ENCODE measurements around the gene WAPL.

Gene WAPL

DNA sequence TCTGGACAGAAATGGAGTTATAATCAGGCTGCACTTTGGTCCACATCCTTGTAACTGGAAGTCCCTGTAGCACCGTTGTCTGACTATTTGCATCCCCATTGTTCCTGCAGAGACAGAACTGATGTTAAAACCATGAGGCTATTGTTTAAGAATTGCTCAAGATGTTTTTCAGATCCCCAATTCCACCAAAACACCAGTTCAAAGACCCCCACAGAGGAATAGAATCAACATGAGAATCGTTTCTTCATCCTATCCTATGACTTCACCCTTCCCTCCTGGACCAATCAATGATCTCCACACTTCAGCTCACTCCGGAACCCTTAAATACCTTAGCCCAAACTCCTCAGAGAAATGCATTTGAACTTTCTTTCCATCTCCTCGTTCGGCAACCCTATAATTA lies 97.9 kb downstream of the WAPL start:
- H4K20me1 ChIP-seq (ENCODE audit: insufficient read depth, low read length) = no peaks in the 10 kb centered on the region
- no peak overlapping the region for H3K4me2 ChIP-seq (ENCODE audit: low read depth, low read length)
- H3K79me2 ChIP-seq (ENCODE audit: low read length) = no peaks in the 10 kb centered on the region
- no peak overlapping the region for H3K27ac ChIP-seq (ENCODE audit: low read length)
- H3K9ac ChIP-seq (ENCODE audit: low read length) = no peak overlapping the region
- no peaks in the 10 kb centered on the region for H3K4me1 ChIP-seq (ENCODE audit: low read length)
- no peaks in the 10 kb centered on the region for H3K9me3 ChIP-seq (replicated peaks; ENCODE audit: insufficient read depth, low read length)
- no peaks in the 10 kb centered on the region for H3K27me3 ChIP-seq (replicated peaks; ENCODE audit: insufficient read depth, low read length)
- DNase-seq = no peak
- H3K36me3 ChIP-seq (replicated peaks; ENCODE audit: insufficient read depth, low read length) = no peaks in the 10 kb centered on the region
- H3K4me3 ChIP-seq (ENCODE audit: low read length) = no peak overlapping the region
- H2AFZ ChIP-seq (ENCODE audit: low read length) = no peak overlapping the region
- no peaks in the 10 kb centered on the region for H3K9me2 ChIP-seq (replicated peaks; ENCODE audit: insufficient read depth, low read length)
- TF ChIP-seq EZH2phosphoT487 (IDR thresholded peaks at IDR 0.05; ENCODE audit: low read length) (no peak), EZH2 (optimal IDR thresholded peaks at IDR 0.05; ENCODE audit: low read depth, low read length) (no peak)
- TF ChIP-seq, protein P1, sequence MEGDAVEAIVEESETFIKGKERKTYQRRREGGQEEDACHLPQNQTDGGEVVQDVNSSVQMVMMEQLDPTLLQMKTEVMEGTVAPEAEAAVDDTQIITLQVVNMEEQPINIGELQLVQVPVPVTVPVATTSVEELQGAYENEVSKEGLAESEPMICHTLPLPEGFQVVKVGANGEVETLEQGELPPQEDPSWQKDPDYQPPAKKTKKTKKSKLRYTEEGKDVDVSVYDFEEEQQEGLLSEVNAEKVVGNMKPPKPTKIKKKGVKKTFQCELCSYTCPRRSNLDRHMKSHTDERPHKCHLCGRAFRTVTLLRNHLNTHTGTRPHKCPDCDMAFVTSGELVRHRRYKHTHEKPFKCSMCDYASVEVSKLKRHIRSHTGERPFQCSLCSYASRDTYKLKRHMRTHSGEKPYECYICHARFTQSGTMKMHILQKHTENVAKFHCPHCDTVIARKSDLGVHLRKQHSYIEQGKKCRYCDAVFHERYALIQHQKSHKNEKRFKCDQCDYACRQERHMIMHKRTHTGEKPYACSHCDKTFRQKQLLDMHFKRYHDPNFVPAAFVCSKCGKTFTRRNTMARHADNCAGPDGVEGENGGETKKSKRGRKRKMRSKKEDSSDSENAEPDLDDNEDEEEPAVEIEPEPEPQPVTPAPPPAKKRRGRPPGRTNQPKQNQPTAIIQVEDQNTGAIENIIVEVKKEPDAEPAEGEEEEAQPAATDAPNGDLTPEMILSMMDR (IDR thresholded peaks at IDR 0.05; ENCODE audit: low read length) = no peak
- H3F3A ChIP-seq (ENCODE audit: insufficient read depth, low read length) = no peaks in the 10 kb centered on the region

DNA sequence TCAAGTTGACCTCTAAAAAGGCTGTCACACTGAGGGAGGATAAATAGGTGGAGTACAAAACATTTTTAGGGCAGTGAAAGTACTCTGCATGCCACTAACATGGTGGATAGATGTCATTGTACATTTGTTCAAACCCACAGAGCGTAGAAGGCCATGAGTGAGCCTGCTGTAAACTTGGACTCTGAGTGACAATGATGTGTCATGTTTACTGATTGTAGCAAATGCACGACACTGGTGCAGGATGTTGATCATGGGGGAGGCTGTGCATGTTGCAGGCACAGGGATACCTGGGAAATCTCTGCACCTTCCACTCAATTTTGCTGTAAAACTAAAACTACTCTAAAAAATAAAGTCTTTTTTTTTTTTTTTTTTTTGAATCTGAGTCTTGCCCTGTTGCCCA lies 102.5 kb downstream of the WAPL start:
- no peak overlapping the region for H3K27ac ChIP-seq (ENCODE audit: low read length)

DNA sequence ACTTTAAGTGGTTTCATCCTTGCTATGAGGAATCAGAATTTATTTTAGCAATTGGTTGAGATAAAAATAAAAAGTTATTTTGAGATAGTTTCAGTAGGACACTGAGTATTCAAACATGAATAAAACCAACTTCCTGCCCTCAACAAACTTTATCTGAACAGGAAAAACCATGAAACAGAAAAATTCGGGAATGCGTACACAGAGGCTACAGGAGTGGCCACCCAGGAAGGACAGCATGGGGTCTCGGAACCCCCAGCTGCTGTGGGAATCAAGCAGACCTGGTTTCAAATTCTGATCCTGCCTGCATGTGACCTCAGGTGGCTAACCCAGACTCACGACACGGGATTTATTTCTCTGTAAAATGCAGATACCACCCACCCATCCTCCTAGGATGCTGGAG lies 106.0 kb downstream of the WAPL start:
- H3K27ac ChIP-seq (ENCODE audit: low read length) = no peak overlapping the region

More for the DNA sequence above, 102.5 kb downstream of the WAPL start:
- no peaks in the 10 kb centered on the region for H3K9me2 ChIP-seq (replicated peaks; ENCODE audit: insufficient read depth, low read length)
- H3K36me3 ChIP-seq (replicated peaks; ENCODE audit: insufficient read depth, low read length) = no peaks in the 10 kb centered on the region
- H3F3A ChIP-seq (ENCODE audit: insufficient read depth, low read length) = no peaks in the 10 kb centered on the region
- no peak overlapping the region for H3K9ac ChIP-seq (ENCODE audit: low read length)
- peaks cover 12% of the 10 kb centered on the region for H3K4me1 ChIP-seq (ENCODE audit: low read length)
- TF ChIP-seq EZH2phosphoT487 (IDR thresholded peaks at IDR 0.05; ENCODE audit: low read length) (no peak), EZH2 (optimal IDR thresholded peaks at IDR 0.05; ENCODE audit: low read depth, low read length) (no peak)
- TF ChIP-seq, protein P1 (IDR thresholded peaks at IDR 0.05; ENCODE audit: low read length) = no peak
- no peak overlapping the region for H3K4me2 ChIP-seq (ENCODE audit: low read depth, low read length)
- no peak for DNase-seq
- H3K79me2 ChIP-seq (ENCODE audit: low read length) = no peaks in the 10 kb centered on the region
- H3K9me3 ChIP-seq (replicated peaks; ENCODE audit: insufficient read depth, low read length) = no peaks in the 10 kb centered on the region
- H2AFZ ChIP-seq (ENCODE audit: low read length) = no peak overlapping the region
- no peak overlapping the region for H3K4me3 ChIP-seq (ENCODE audit: low read length)
- no peaks in the 10 kb centered on the region for H4K20me1 ChIP-seq (ENCODE audit: insufficient read depth, low read length)
- no peaks in the 10 kb centered on the region for H3K27me3 ChIP-seq (replicated peaks; ENCODE audit: insufficient read depth, low read length)

More for the DNA sequence above, 106.0 kb downstream of the WAPL start:
- Histone ChIP-seq H4K20me1 (ENCODE audit: insufficient read depth, low read length) (no peaks in the 10 kb centered on the region), H3K4me2 (ENCODE audit: low read depth, low read length) (peak overlapping the region; percentile 15; the same call in 1 of the 2 replicates), H3K36me3 (replicated peaks; ENCODE audit: insufficient read depth, low read length) (no peaks in the 10 kb centered on the region), H3K79me2 (ENCODE audit: low read length) (no peaks in the 10 kb centered on the region), H3K4me1 (ENCODE audit: low read length) (peaks cover 36% of the 10 kb centered on the region), H3F3A (ENCODE audit: insufficient read depth, low read length) (peaks cover 31% of the 10 kb centered on the region), H3K4me3 (ENCODE audit: low read length) (no peak overlapping the region), H2AFZ (ENCODE audit: low read length) (0 out of 2 replicates have a peak overlapping the region, but pooled peaks have one; percentile 11), H3K9me3 (replicated peaks; ENCODE audit: insufficient read depth, low read length) (no peaks in the 10 kb centered on the region), H3K27me3 (replicated peaks; ENCODE audit: insufficient read depth, low read length) (no peaks in the 10 kb centered on the region), H3K9me2 (replicated peaks; ENCODE audit: insufficient read depth, low read length) (no peaks in the 10 kb centered on the region), H3K9ac (ENCODE audit: low read length) (no peak overlapping the region)
- DNase-seq = no peak
- no peak for TF ChIP-seq EZH2phosphoT487 (IDR thresholded peaks at IDR 0.05; ENCODE audit: low read length)
- no peak for TF ChIP-seq EZH2 (optimal IDR thresholded peaks at IDR 0.05; ENCODE audit: low read depth, low read length)
- TF ChIP-seq, protein P1 (IDR thresholded peaks at IDR 0.05; ENCODE audit: low read length) = no peak

Data from MM.1S (cell line).